HEK293T (cell line): ENCODE measurements around the gene PPP2R5C.

Experiments used
- CTCF ChIA-PET: fragments of 350-600 bp; formaldehyde crosslinking; extraction: SDS; loops from one replicate; lab custom pipeline; 2021; ENCODE audit warnings: antibody characterized with exemption, inconsistent platforms; lab: Yijun Ruan, JAX
- POLR2A ChIA-PET: fragments of 350-600 bp; formaldehyde crosslinking; extraction: SDS; loops from one replicate; lab custom pipeline; 2020; ENCODE audit warnings: antibody characterized with exemption, inconsistent platforms; lab: Yijun Ruan, JAX
- DNase-seq: peaks from one replicate; pipeline ENCODE4 v3.0.0; 2012; ENCODE audit warnings: mixed read lengths; ENCODE audit errors: extremely low spot score
- ARNT ChIP-seq: fragments of 450-650 bp; IDR thresholded peaks from 2 replicates; pipeline ENCODE4 v1.6.1; 2017; ENCODE audit warnings: mild to moderate bottlenecking
- BHLHE40 ChIP-seq: fragments of 450-650 bp; IDR thresholded peaks from 2 replicates; pipeline ENCODE4 v1.6.1; 2016; ENCODE audit warnings: mild to moderate bottlenecking, moderate library complexity, borderline replicate concordance
- CTBP1 ChIP-seq: fragments of 450-650 bp; IDR thresholded peaks from 2 replicates; pipeline ENCODE4 v1.6.1; 2016; ENCODE audit warnings: borderline replicate concordance
- ELF4 ChIP-seq: fragments of 450-650 bp; IDR thresholded peaks from 2 replicates; pipeline ENCODE4 v1.6.1; 2017; ENCODE audit warnings: antibody characterized with exemption
- FOXA1 ChIP-seq: fragments of 450-650 bp; IDR thresholded peaks from 2 replicates; pipeline ENCODE4 v1.6.1; 2016; ENCODE audit warnings: mild to moderate bottlenecking
- FOXK2 ChIP-seq: fragments of 450-650 bp; IDR thresholded peaks from 2 replicates; pipeline ENCODE4 v1.6.1; 2016; ENCODE audit warnings: mild to moderate bottlenecking
- FOXM1 ChIP-seq: fragments of 450-650 bp; IDR thresholded peaks from 2 replicates; pipeline ENCODE4 v1.6.1; 2017; ENCODE audit warnings: mild to moderate bottlenecking, borderline replicate concordance
- HDGF ChIP-seq: fragments of 450-650 bp; IDR thresholded peaks from 2 replicates; pipeline ENCODE4 v1.6.1; 2017; ENCODE audit warnings: antibody characterized with exemption, borderline replicate concordance
- L3MBTL2 ChIP-seq: fragments of 450-650 bp; conservative IDR thresholded peaks from 2 replicates; pipeline ENCODE4 v1.6.1; 2016; ENCODE audit warnings: mild to moderate bottlenecking
- LEF1 ChIP-seq: fragments of 450-650 bp; IDR thresholded peaks from 2 replicates; pipeline ENCODE4 v1.6.1; 2017; ENCODE audit warnings: mild to moderate bottlenecking, borderline replicate concordance
- NFRKB ChIP-seq: fragments of 450-650 bp; IDR thresholded peaks from 2 replicates; pipeline ENCODE4 v1.6.1; 2016; ENCODE audit warnings: mild to moderate bottlenecking, moderate library complexity
- PKNOX1 ChIP-seq: fragments of 450-650 bp; IDR thresholded peaks from 2 replicates; pipeline ENCODE4 v1.6.1; 2016
- SP1 ChIP-seq: fragments of 450-650 bp; IDR thresholded peaks from 2 replicates; pipeline ENCODE4 v1.6.1; 2017
- SUZ12 ChIP-seq: fragments of 450-650 bp; IDR thresholded peaks from 2 replicates; pipeline ENCODE4 v1.6.1; 2016; ENCODE audit warnings: mild to moderate bottlenecking
- TARDBP ChIP-seq: fragments of 450-650 bp; IDR thresholded peaks from 2 replicates; pipeline ENCODE4 v1.6.1; 2016
- ZNF384 ChIP-seq: fragments of 450-650 bp; IDR thresholded peaks from 2 replicates; pipeline ENCODE4 v1.6.1; 2016

Gene PPP2R5C

GRCh38 chr14:101867854-101868253 lies 106.3 kb downstream of the PPP2R5C start:
- CTCF ChIA-PET = interaction anchor here (0.6 kb wide), 1 partner anchor 465 kb away, joined by 3 read pairs; no protein-coding TSS in a partner anchor
- DNase-seq = no peak
- TF ChIP-seq L3MBTL2 = no peak
- TF ChIP-seq FOXM1 = no peak
- TF ChIP-seq ELF4 = no peak
- no peak for TF ChIP-seq PKNOX1
- no peak for TF ChIP-seq FOXA1
- no peak for TF ChIP-seq HDGF
- no peak for TF ChIP-seq TARDBP
- TF ChIP-seq BHLHE40 = no peak
- POLR2A ChIA-PET = no interaction called here

- ChIA-PET POLR2A (no interaction called here), CTCF (no interaction called here)
- TF ChIP-seq ZNF384 (no peak), FOXA1 (no peak), ARNT (no peak), NFRKB (no peak), L3MBTL2 (no peak), BHLHE40 (no peak), FOXM1 (no peak), SUZ12 (no peak), TARDBP (no peak), FOXK2 (no peak), PKNOX1 (no peak)
- no peak for DNase-seq
These were observed 107.7 kb downstream of the PPP2R5C start for GRCh38 chr14:101869217-101869616.

- no peak for DNase-seq
- ChIA-PET CTCF (interaction anchor here (0.7 to 1.1 kb wide), 2 partner anchors 91 to 105 kb away, joined by 3 to 4 read pairs; no protein-coding TSS in a partner anchor), POLR2A (no interaction called here)
- no peak for TF ChIP-seq ARNT
- TF ChIP-seq CTBP1 = no peak
- TF ChIP-seq LEF1 = no peak
- no peak for TF ChIP-seq NFRKB
- TF ChIP-seq HDGF = no peak
- TF ChIP-seq PKNOX1 = no peak
These were observed 108.9 kb downstream of the PPP2R5C start for GRCh38 chr14:101870273-101870939.

GRCh38 chr14:101872346-101872745 lies 110.8 kb downstream of the PPP2R5C start:
- TF ChIP-seq ZNF384 = no peak
- no peak for TF ChIP-seq BHLHE40
- TF ChIP-seq HDGF = no peak
- no peak for TF ChIP-seq SUZ12
- TF ChIP-seq NFRKB = no peak
- TF ChIP-seq PKNOX1 = no peak
- TF ChIP-seq FOXK2 = no peak
- no peak for TF ChIP-seq L3MBTL2
- DNase-seq = no peak
- ChIA-PET CTCF (no interaction called here), POLR2A (no interaction called here)

GRCh38 chr14:101873076-101873825 lies 111.7 kb downstream of the PPP2R5C start:
- TF ChIP-seq FOXM1 = no peak
- TF ChIP-seq SUZ12 = no peak
- TF ChIP-seq CTBP1 = no peak
- no peak for TF ChIP-seq FOXK2
- TF ChIP-seq NFRKB = no peak
- TF ChIP-seq ZNF384 = no peak
- TF ChIP-seq LEF1 = no peak
- TF ChIP-seq L3MBTL2 = no peak
- TF ChIP-seq FOXA1 = no peak
- TF ChIP-seq SP1 = no peak
- TF ChIP-seq PKNOX1 = no peak
- no peak for TF ChIP-seq TARDBP
- TF ChIP-seq ARNT = no peak
- TF ChIP-seq HDGF = no peak
- no peak for TF ChIP-seq BHLHE40
- no peak for TF ChIP-seq ELF4
- CTCF ChIA-PET = no interaction called here
- POLR2A ChIA-PET = no interaction called here
- no peak for DNase-seq
